HepG2 (cell line): ENCODE data around the gene MTA1. TPM values are rescaled to one million over a fixed set of nuclear protein-coding genes. Genes with fewer than 3 reads are reported as not detected.

Experiments used
- KDM1A ChIP-seq: IDR thresholded peaks from 2 replicates; pipeline ENCODE4 v1.6.1; 2016; ENCODE audit warnings: missing compliant biosample characterization
- MIXL1 ChIP-seq: IDR thresholded peaks from 2 replicates; pipeline ENCODE4 v1.6.1; 2016
- NCOR1 ChIP-seq: fragments of 200-600 bp; sonication (generic); IDR thresholded peaks from 2 replicates; pipeline ENCODE4 v1.7.0; 2017; ENCODE audit warnings: antibody characterized with exemption, low read length, borderline replicate concordance
- SNAPC2 ChIP-seq: sonication (generic); formaldehyde crosslinking; IDR thresholded peaks from 2 replicates; pipeline ENCODE4 v1.8.1; 2022; ENCODE audit warnings: mild to moderate bottlenecking, missing genetic modification reagents
- YY1 ChIP-seq: IDR thresholded peaks from 2 replicates; pipeline ENCODE4 v1.6.1; 2011; ENCODE audit warnings: low read length, low read depth, moderate library complexity, mild to moderate bottlenecking; ENCODE audit not compliant: insufficient read depth, insufficient replicate concordance
- ZFP41 ChIP-seq: sonication (generic); formaldehyde crosslinking; IDR thresholded peaks from 2 replicates; pipeline ENCODE4 v1.4.0; 2020; ENCODE audit warnings: mild to moderate bottlenecking, missing genetic modification reagents, borderline replicate concordance
- ZNF230 ChIP-seq: sonication (generic); formaldehyde crosslinking; IDR thresholded peaks from 2 replicates; pipeline ENCODE4 v1.4.0; 2020; ENCODE audit warnings: mild to moderate bottlenecking, missing genetic modification reagents
- ZNF274 ChIP-seq: sonication (generic); formaldehyde crosslinking; IDR thresholded peaks from 2 replicates; pipeline ENCODE4 v1.5.1; 2020; ENCODE audit warnings: mild to moderate bottlenecking, missing genetic modification reagents
- ZNF431 ChIP-seq: sonication (generic); formaldehyde crosslinking; IDR thresholded peaks from 2 replicates; pipeline ENCODE4 v1.9.0; 2022; ENCODE audit warnings: missing genetic modification reagents, low read depth, mild to moderate bottlenecking, borderline replicate concordance
- ZNF460 ChIP-seq: sonication (generic); formaldehyde crosslinking; IDR thresholded peaks from 2 replicates; pipeline ENCODE4 v1.5.1; 2020; ENCODE audit warnings: missing genetic modification reagents, mild to moderate bottlenecking, borderline replicate concordance
- ZNF674 ChIP-seq: sonication (generic); formaldehyde crosslinking; IDR thresholded peaks from 2 replicates; pipeline ENCODE4 v1.5.0; 2020; ENCODE audit warnings: low read depth, mild to moderate bottlenecking, missing genetic modification reagents
- polyA plus RNA-seq, 8 experiments: library from polyadenylated mRNA; depleted of rRNA in 3 of 8; stranded (reverse) in 7 of 8; unstranded in 1 of 8; fragments of >200 nt; fragmentation: Illumina TruSeq in 4 of 8; extraction: Trizol in 4 of 8; gene quantifications; 2 replicates each; pipeline versions ENCODE4 v1.2.1 to v1.2.3, GENCODE V29; 2011 to 2016; ENCODE audit warnings: low read depth in 4 of 8, missing spikeins in 1 of 8, mixed read lengths in 1 of 8; ENCODE audit not compliant: insufficient read depth in 1 of 8
- total RNA-seq, 5 experiments: library from RNA; depleted of rRNA; stranded (reverse); fragments of >200 nt; fragmentation: Illumina TruSeq; extraction: Trizol; gene quantifications; 2 replicates each; pipeline ENCODE4 v1.2.3, GENCODE V29; 2016; ENCODE audit warnings: low read depth in 1 of 5
- TF ChIP-seq, protein P1 (sequence below): sonication (generic); formaldehyde crosslinking; IDR thresholded peaks from one replicate; pipeline ENCODE4 v1.5.1; 2020; ENCODE audit warnings: mild to moderate bottlenecking, missing genetic modification reagents; ENCODE audit errors: not compliant biosample characterization
- TF ChIP-seq, protein P2 (sequence below): sonication (generic); formaldehyde crosslinking; IDR thresholded peaks from 2 replicates; pipeline ENCODE4 v1.8.1; 2022; ENCODE audit warnings: mild to moderate bottlenecking, missing genetic modification reagents
- TF ChIP-seq, protein P3 (sequence below): sonication (generic); formaldehyde crosslinking; conservative IDR thresholded peaks from 2 replicates; pipeline ENCODE4 v1.8.0; 2022; ENCODE audit warnings: mild to moderate bottlenecking, moderate library complexity, missing genetic modification reagents
- TF ChIP-seq, protein P4 (sequence below): sonication (generic); formaldehyde crosslinking; conservative IDR thresholded peaks from 2 replicates; pipeline ENCODE4 v1.4.0; 2020; ENCODE audit warnings: missing genetic modification reagents

MTA1 gene
- total and polyA plus RNA-seq, 2 of the 13 experiments (the other 11 are each of a cell fraction or from before 2014, with no cell fraction given) = 35.2 to 85.8 TPM

DNA sequence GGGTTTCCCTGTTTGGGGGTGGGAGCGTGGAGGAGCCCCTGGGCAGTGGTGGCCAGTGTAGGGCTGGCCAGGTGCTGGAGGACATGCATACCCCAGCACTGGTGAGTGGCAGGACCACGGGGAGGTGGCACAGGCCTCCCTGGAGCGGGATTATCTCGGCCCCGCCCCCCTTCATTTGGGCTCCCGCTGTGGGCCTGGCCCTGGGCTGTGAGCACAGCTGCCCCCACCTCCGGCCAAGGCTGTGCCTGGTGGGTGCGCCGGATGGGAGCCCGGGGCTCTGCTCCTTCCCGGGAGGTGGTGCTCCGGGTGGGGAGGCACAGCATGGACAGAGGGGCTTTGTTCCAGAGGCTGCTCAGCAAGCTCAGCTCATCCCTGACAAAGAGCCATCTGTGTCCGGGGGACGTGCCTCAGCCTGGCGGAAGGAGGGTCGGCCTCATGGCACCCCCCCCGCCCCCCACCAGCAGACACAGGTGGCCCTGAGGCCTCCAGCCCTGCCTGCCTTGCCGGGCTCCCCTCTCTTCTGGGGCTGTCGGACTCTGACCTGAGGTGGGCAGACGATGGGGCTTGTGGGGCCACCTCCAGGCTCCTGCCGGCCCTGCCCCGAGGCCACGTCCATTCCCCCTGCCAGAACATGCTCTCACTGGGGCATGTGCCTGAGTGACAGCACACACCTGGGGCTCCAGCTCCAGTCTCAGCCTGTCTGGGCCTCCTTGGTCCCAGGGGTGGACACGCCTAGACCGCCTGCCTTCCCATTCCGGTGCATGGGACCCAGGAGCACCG lies 79.8 kb downstream of the MTA1 start (continued):
- TF ChIP-seq, protein P1, sequence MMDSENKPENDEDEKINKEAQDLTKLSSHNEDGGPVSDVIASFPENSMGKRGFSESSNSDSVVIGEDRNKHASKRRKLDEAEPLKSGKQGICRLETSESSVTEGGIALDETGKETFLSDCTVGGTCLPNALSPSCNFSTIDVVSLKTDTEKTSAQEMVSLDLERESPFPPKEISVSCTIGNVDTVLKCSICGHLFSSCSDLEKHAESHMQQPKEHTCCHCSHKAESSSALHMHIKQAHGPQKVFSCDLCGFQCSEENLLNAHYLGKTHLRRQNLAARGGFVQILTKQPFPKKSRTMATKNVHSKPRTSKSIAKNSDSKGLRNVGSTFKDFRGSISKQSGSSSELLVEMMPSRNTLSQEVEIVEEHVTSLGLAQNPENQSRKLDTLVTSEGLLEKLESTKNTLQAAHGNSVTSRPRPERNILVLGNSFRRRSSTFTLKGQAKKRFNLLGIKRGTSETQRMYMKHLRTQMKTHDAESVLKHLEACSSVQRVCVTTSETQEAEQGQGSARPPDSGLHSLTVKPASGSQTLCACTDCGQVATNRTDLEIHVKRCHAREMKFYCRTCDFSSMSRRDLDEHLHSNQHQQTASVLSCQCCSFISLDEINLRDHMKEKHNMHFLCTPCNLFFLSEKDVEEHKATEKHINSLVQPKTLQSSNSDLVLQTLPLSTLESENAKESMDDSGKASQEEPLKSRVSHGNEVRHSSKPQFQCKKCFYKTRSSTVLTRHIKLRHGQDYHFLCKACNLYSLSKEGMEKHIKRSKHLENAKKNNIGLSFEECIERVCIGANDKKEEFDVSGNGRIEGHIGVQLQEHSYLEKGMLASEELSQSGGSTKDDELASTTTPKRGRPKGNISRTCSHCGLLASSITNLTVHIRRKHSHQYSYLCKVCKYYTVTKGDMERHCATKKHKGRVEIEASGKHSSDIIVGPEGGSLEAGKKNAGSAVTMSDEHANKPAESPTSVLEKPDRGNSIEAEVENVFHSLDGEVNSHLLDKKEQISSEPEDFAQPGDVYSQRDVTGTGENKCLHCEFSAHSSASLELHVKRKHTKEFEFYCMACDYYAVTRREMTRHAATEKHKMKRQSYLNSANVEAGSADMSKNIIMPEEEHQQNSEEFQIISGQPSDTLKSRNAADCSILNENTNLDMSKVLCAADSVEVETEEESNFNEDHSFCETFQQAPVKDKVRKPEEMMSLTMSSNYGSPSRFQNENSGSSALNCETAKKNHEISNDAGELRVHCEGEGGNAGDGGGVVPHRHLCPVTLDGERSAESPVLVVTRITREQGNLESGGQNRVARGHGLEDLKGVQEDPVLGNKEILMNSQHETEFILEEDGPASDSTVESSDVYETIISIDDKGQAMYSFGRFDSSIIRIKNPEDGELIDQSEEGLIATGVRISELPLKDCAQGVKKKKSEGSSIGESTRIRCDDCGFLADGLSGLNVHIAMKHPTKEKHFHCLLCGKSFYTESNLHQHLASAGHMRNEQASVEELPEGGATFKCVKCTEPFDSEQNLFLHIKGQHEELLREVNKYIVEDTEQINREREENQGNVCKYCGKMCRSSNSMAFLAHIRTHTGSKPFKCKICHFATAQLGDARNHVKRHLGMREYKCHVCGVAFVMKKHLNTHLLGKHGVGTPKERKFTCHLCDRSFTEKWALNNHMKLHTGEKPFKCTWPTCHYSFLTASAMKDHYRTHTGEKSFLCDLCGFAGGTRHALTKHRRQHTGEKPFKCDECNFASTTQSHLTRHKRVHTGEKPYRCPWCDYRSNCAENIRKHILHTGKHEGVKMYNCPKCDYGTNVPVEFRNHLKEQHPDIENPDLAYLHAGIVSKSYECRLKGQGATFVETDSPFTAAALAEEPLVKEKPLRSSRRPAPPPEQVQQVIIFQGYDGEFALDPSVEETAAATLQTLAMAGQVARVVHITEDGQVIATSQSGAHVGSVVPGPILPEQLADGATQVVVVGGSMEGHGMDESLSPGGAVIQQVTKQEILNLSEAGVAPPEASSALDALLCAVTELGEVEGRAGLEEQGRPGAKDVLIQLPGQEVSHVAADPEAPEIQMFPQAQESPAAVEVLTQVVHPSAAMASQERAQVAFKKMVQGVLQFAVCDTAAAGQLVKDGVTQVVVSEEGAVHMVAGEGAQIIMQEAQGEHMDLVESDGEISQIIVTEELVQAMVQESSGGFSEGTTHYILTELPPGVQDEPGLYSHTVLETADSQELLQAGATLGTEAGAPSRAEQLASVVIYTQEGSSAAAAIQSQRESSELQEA (CRISPR knock-in tag) = no peak
- peak; percentile 55 for TF ChIP-seq YY1
- TF ChIP-seq ZNF674 (CRISPR knock-in tag) = no peak
- TF ChIP-seq ZFP41 (CRISPR knock-in tag) = no peak; the same call in 1 of the 2 replicates
- TF ChIP-seq ZNF274 = no peak
- peak; percentile 84; the same call in 1 of the 2 replicates for TF ChIP-seq SNAPC2 (CRISPR knock-in tag)
- TF ChIP-seq, protein P2, sequence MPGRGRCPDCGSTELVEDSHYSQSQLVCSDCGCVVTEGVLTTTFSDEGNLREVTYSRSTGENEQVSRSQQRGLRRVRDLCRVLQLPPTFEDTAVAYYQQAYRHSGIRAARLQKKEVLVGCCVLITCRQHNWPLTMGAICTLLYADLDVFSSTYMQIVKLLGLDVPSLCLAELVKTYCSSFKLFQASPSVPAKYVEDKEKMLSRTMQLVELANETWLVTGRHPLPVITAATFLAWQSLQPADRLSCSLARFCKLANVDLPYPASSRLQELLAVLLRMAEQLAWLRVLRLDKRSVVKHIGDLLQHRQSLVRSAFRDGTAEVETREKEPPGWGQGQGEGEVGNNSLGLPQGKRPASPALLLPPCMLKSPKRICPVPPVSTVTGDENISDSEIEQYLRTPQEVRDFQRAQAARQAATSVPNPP (CRISPR knock-in tag) = no peak
- TF ChIP-seq, protein P3, sequence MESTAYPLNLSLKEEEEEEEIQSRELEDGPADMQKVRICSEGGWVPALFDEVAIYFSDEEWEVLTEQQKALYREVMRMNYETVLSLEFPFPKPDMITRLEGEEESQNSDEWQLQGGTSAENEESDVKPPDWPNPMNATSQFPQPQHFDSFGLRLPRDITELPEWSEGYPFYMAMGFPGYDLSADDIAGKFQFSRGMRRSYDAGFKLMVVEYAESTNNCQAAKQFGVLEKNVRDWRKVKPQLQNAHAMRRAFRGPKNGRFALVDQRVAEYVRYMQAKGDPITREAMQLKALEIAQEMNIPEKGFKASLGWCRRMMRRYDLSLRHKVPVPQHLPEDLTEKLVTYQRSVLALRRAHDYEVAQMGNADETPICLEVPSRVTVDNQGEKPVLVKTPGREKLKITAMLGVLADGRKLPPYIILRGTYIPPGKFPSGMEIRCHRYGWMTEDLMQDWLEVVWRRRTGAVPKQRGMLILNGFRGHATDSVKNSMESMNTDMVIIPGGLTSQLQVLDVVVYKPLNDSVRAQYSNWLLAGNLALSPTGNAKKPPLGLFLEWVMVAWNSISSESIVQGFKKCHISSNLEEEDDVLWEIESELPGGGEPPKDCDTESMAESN (CRISPR knock-in tag) = peak; percentile 85
- TF ChIP-seq ZNF230 (CRISPR knock-in tag) = no peak; the same call in 1 of the 2 replicates
- TF ChIP-seq MIXL1 (CRISPR knock-in tag) = peak; percentile 45
- TF ChIP-seq NCOR1 = no peak; the same call in 1 of the 2 replicates
- TF ChIP-seq KDM1A (CRISPR knock-in tag) = no peak
- TF ChIP-seq ZNF460 = peak; percentile 9; the same call in 1 of the 2 replicates
- 0 out of 2 replicates have a peak, but pooled peaks have one; percentile 70 for TF ChIP-seq ZNF431 (CRISPR knock-in tag)
- TF ChIP-seq, protein P4, sequence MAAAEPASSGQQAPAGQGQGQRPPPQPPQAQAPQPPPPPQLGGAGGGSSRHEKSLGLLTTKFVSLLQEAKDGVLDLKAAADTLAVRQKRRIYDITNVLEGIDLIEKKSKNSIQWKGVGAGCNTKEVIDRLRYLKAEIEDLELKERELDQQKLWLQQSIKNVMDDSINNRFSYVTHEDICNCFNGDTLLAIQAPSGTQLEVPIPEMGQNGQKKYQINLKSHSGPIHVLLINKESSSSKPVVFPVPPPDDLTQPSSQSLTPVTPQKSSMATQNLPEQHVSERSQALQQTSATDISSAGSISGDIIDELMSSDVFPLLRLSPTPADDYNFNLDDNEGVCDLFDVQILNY (CRISPR knock-in tag) = no peak
